Fibroblast of peridontal ligament (primary cell): ENCODE measurements around the gene MT2A.
"Not testable (repeated sequence)": the region's sequence is repeated elsewhere in the genome, so short reads cannot be mapped to it uniquely, and the experiment has no call there.

Source experiments
- DNase-seq: peaks from one replicate; pipeline ENCODE4 v3.0.0-alpha.2; 2010; ENCODE audit errors: extremely low read depth

The MT2A gene

GRCh38 chr16:56620339-56620897 is 12.0 kb downstream of the MT2A start:
- no peak for DNase-seq

GRCh38 chr16:56621665-56622445 is 13.5 kb downstream of the MT2A start:
- not testable (repeated sequence) for DNase-seq

- DNase-seq: not testable (repeated sequence)
These were observed 14.8 kb downstream of the MT2A start for GRCh38 chr16:56623184-56623583.

DNA sequence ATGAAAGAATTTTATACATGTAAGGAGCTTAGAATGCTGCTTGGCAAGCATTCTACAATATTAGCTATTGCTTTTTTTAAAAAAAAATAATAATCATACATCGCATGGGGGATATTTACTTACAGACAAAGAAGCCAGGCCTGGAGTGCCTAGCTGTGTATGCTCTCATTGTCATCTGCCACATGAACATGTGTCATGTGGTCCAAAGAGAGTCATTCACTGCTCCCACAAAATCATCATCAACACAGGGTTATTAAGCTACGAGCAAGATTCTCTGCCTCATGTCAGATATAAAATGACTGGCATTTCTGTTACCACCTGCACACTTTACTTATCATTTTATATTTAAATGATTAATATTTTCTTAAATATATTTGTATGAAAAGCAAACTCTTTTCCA is 15.3 kb downstream of the MT2A start:
- DNase-seq: no peak

DNA sequence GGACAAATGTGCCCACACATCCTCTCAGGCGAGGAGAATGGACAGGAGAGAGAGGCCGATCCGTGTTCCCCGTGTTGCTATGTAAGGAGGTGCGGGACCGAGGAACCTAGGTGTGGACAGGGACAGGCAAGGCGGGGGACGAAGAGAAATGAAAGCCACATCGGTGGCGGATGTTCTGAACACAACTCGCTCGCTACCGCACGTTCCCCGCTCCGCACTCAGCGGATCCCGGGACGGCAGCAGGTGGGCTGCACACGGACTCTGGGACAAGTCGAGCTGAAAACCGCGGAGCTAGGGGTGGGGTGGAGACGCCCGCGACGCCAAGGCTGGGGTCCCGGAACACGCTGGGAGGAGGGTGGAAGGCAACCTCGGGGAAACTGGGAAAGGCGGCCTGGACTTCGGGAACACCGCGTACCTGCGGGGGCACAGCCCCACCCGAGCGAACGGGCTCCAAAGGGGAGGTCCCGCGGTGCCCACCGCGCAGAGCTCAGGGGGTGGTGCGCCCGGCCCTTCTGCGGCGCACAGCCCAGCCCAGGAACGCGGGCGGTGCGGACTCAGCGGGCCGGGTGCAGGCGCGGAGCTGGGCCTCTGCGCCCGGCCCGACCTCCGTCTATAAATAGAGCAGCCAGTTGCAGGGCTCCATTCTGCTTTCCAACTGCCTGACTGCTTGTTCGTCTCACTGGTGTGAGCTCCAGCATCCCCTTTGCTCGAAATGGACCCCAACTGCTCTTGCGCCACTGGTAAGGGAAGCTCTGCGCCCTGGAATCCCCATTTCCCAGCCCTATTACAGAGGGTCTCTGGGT is 17.0 kb downstream of the MT2A start, which contains the start of gene MT1E:
Gene MT1E (plus strand): TSS at position 642 of the 803 bp plus-strand sequence. CDS start 71 bp downstream, at position 713.
- peak; percentile 70 for DNase-seq

GRCh38 chr16:56625943-56626654 is 17.7 kb downstream of the MT2A start:
- peak; percentile 87 for DNase-seq

DNA sequence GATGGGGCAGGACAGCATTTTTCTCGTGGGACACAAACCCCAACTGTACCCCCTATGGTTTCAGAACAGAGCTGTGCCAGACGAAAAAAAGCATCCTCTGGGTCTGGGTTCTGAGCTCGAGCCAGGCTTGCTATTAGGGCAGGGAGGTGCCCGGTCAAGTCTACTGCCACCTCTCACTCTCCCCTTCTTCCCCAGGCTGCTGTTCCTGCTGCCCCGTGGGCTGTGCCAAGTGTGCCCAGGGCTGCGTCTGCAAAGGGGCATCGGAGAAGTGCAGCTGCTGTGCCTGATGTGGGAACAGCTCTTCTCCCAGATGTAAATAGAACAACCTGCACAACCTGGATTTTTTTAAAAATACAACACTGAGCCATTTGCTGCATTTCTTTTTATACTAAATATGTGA is 18.3 kb downstream of the MT2A start:
- no peak for DNase-seq

DNA sequence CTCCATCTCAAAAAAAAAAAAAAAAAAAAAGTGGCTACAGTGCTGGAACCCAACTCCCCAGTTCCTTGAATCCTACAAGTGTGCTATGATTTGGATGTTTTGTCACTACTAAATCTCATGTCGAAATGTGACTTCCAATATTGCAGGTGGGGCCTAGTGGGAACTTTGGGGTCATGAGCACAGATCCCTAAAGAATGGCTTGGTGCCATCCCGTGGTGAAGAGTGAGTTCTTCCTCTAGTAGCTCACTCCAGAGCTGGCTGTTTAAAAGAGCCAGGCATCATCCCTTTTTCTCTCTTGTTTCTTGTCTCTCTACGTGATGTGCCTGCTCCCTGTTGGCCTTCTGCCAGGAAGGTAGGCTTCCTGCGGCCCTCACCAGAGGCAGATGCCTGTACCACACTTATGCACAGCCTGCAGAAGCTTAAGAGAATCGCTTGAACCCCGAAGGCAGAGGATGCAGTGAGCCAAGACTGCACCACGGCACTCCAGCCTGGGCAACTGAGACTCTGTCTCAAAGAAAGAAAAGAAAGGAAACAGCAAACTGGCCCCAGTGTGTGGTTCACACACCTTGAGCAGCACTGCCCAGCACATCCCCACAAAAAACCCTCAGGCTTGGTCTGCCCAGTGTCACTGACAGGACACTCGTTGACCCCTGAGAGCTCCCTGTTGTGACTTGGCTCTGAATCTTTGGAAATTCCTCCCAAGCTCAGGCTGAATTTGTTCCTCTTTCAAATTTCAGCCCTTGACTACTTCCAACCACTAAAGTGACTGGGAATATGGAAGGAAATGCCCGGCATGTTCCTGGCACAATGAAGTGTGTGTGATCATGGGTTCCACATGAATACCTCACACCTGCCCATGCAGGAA is 20.3 kb downstream of the MT2A start:
- no peak for DNase-seq

- DNase-seq: no peak
These were observed 21.1 kb downstream of the MT2A start for GRCh38 chr16:56629531-56629930.

- no peak for DNase-seq
These were observed 21.8 kb downstream of the MT2A start for GRCh38 chr16:56630134-56630533.

DNA sequence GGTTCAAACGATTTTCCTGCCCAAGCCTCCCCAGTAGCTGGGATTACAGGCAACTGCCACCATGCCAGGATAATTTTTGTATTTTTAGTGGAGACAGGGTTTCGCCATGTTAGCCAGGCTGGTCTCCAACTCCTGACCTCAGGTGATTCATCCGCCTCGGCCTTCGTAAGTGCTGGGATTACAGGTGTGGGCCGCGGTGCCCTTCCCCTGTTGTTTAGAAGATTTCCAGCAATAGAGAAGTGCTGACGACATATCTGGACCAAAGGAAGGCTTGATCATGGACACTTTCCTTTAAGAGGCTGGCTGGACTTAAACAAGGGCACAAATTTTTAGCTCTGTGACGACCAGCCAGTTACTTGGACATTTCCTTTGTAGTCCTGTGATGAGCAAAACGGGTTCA is 22.8 kb downstream of the MT2A start:
- no peak for DNase-seq

DNA sequence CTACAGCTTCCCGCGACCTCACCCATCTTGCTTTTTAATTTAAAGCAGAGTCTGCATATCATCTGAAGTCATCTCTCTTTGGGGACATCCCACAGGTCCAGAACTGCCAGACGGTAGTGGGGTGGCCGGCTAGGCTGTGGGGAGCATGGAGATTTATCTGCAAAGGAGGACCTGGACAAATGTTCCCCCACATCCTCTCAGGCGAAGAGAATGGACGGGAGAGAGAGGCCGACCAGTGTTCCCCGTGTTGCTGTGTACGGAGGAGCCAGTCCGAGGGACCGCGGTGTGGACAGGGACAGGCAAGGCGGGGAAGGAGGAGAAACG is 23.4 kb downstream of the MT2A start:
- no peak for DNase-seq

DNA sequence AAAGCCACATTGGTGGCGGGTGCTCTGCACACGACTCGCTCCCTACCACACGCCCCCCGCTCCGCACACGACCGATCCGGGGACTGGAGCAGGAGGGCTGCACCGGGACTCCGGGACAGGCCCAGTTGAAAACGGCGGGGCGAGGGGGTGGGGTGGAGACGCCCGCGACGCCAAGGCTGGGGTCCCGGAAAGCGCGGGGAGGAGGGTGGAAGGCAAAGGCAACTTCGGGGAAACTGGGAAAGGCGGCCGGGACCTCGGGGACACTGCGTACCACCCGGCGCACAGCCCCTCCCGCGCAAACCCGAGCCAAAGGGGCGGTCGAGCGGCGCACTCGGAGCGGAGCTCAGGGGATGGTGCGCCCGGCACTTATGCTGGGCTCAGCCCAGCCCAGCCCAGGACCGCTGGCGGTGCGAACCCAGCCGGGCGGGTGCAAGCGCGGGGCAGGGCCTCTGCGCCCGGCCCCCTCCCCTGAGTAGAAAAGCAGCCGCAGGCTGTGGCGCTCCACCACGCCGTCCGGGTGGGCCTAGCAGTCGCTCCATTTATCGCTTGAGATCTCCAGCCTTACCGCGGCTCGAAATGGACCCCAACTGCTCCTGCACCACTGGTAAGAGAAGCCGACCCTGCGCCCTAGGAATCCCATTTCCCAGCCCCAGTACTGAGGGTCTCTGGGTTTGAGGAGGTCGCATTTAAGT is 23.9 kb downstream of the MT2A start, which contains the start of gene MT1M:
Gene MT1M (plus strand): TSS at position 504 of the 692 bp plus-strand sequence. CDS start 73 bp downstream, at position 577.
- DNase-seq: no peak

- no peak for DNase-seq
These were observed 24.5 kb downstream of the MT2A start for GRCh38 chr16:56632848-56633365.

DNA sequence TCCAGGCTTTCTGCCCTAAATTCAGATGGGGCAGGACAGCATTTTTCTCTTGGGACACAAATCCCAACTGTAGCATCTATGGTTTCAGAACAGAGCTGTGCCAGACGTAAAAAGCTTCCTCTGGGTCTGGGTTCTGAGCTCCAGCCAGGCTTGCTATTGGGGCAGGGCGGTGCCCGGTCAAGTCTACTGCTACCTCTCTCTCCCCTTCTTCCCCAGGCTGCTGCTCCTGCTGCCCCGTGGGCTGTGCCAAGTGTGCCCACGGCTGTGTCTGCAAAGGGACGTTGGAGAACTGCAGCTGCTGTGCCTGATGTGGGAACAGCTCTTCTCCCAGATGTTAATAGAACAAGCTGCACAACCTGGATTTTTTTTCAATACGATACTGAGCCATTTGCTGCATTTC is 25.2 kb downstream of the MT2A start:
- DNase-seq: no peak

DNA sequence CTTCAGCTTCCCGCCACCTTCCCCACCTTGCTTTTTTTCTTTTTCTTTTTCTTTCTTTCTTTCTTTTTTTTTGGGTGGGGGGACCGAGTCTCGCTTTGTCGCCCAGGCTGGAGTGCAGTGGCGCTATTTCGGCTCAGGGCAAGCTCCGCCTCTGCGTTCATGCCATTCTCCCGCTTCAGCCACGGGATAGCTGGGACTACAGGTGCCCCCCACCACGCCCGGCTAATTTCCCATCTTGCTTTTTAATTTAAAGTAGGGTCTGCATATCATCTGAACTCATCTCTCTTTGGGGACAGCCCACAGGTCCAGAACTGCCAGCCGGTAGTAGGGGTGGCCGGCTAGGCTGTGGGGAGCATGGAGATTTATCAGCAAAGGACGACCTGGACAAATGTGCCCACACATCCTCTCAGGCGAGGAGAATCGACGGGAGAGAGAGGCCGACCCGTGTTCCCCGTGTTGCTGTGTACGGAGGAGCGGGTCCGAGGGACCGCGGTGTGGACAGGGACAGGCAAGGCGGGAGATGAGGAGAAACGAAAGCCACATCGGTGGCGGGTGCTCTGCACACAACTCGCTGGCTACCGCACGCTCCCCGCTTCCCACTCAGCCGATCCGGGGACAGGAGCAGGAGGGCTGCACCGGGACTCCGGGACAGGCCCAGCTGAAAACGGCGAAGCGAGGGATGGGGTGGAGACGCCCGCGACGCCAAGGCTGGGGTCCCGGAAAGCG is 26.5 kb downstream of the MT2A start:
- no peak for DNase-seq

DNA sequence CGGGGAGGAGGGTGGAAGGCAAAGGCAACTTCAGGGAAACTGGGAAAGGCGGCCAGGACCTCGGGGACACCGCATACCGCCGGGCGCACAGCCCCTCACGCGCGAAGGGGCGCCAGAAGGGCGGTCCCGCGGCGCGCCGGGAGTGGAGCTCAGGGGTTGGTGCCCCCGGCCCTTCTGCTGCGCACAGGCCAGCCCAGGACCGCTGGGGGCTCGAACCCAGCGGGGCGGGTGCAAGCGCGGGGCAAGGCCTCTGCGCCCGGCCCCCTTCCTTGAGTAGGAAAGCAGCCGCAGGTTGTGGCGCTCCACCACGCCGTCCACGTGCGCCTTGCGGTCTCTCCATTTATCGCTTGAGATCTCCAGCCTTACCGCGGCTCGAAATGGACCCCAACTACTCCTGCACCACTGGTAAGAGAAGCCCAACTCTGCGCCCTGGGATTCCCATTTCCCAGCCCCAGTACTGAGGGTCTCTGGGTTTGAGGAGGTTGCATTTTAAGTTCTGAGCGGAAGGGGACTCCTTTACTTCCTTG is 27.1 kb downstream of the MT2A start:
- DNase-seq: no peak

DNA sequence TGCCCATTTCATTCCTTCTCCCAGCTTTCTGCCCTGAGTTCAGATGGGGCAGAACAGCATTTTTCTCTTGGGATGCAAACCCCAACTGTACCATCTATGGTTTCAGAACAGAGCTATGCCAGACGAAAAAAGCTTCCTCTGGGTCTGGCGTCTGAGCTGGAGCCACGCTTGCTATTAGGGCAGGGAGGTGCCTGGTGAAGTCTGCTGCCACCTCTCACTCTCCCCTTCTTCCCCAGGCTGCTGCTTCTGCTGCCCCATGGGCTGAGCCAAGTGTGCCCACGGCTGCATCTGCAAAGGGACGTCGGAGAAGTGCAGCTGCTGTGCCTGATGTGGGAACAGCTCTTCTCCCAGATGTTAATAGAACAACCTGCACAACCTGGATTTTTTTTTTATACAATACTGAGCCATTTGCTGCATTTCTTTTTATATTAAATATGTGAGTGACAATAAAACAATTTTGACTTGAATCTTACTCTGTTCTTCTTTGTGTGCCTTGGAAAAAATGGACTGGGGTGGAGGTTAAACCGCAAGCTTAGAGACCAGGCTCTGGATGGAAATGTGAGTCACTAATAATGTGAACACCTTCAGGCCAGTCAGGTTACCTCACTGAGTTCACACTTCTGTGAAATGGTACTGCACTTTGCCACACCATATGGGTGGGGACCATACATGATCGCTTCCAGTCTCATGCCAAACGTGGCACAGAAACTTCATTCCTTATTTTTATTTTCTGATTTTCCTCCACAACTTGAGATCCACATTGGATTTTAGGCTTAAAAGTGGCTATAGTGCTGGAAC is 28.4 kb downstream of the MT2A start:
- no peak for DNase-seq
